GM21619 (cell line): ENCODE results near the gene SH3BGRL3.
A peak's percentile ranks its signal among the peaks of the same experiment; 100 is the strongest.
"Not testable (repeated sequence)": the region's sequence is repeated elsewhere in the genome, so short reads cannot be mapped to it uniquely, and the experiment has no call there.

Experiments used
- ATAC-seq: cut with Tn5 transposase; IDR thresholded peaks from one replicate; pipeline ENCODE4 v1.9.1; 2021; ENCODE audit not compliant: unreplicated experiment

Gene SH3BGRL3

DNA sequence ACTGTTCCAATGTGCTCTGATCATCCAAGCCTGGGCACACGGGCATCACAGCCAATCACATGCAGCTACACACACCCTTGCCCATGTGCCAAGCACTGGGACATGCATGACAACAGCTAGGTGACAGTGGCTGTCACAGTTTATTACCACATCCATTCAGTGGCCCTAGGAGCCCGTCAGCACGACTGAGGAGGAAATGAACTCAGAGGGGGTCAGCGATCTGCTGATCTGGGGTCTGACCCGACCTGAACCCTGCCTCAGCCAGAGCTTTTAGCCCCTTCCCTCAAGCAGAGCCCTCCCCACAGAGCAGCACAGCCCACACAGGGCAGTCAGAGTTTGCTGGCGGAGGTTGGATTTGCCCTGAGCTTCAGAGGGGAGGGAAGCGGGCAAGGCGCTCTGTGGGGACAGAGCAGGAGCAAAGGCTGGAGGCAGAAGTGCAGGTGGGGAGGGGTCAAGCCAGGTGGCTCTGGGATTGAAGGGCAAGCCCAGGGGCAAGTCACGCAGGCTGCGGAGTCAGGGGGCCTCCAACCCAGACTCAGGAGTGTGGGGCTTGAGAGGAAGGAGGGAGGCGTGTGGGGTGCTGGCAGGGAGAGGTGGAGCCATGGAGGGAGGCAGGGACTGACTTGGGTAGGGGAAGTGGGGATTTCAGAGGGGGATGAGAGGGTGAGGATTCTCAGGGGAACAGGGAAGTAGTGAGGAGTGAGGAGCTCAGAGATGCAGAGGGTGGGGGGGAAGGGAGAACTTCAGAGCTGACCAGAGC lies 10.4 kb downstream of the SH3BGRL3 start:
- no peak for ATAC-seq

GRCh38 chr1:26290882-26291261 lies 11.0 kb downstream of the SH3BGRL3 start:
- no peak for ATAC-seq

DNA sequence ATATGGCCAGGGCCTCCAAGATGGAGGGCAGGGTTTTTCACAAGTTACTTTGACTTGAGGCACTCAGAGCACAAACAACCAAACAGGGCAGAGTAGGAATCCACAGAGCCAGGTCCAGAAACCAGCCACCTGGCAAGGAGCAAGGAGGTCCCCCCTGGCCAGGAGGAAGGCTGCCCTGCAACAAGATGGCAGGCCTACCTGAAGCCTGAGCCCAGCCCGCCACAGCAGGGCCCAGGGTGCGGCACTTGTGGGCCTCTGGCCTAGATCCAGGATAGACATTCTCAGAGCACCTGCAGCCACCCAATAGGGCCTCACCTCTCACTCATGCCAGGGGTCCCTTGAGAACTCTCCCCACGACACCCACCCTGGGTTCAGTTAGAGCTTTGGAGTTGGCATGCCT lies 11.5 kb downstream of the SH3BGRL3 start:
- ATAC-seq, result no peak

DNA sequence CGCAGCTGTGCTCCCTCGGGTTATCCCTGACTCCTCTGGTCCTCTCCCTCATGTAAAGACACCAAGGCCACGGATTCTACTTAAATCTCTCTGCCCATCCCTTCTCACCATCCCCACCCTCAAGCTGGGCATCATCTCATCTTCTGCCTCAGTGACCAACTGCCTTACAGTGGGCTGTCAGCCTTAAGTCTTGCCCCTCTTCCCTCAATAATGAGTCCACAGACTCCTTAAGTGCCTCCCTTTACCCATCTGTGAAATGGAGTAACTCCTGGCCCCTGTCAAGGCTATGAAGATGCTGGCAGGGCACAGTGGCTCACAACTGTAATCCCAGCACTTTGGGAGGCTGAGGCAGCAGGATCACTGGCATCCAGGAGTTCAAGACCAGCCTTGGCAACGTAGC lies 12.1 kb downstream of the SH3BGRL3 start:
- no peak for ATAC-seq

GRCh38 chr1:26292735-26293134 lies 12.8 kb downstream of the SH3BGRL3 start:
- not testable (repeated sequence) for ATAC-seq

- no peak for ATAC-seq
Observed at GRCh38 chr1:26293911-26294463, 14.1 kb downstream of the SH3BGRL3 start.

DNA sequence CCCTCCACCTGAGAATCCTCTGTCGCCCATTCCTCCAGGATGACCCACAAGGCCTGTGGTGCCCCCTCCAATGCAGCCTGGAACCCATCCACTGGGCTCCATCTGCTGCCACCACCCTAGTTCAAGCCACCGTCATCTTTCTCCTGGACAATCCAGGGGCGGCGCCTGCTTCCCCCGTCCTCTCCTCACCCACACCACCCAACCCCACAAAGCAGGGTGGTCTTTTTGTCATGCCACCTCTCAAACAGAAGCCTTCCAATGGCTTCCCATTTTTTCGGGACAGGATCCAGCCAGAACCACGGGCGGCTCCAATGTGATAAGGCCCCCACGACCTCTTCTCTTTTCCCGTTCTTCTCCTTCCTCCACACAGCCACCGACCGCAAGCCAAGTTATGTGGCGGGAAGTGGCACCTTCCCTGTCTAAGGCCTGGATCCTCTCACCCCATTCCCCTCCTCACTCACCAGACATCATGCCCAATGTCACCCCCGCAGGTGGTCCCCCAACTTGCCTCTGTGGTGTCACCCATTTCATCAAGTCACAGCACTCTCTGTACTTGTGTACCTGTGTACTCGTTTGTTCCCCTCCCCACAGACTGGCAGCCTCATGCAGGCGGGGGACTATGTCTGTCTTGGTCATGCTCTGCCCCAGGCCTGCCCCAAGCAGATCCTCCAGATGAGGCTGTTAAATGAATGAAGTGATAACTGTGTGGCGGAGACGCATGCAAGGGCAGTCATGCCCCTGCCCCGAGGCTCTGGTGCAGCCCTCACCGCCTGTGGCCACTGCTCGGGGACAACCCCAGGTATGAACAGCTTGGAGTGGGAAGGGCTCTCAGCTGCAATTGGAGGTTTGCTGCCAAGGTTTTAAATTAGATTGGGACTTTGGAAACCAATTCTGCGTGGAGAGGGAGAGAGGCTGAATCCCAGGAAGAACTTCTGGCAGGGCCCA lies 15.6 kb downstream of the SH3BGRL3 start:
- ATAC-seq, result no peak

GRCh38 chr1:26296340-26297056 lies 16.6 kb downstream of the SH3BGRL3 start:
- ATAC-seq, result no peak

DNA sequence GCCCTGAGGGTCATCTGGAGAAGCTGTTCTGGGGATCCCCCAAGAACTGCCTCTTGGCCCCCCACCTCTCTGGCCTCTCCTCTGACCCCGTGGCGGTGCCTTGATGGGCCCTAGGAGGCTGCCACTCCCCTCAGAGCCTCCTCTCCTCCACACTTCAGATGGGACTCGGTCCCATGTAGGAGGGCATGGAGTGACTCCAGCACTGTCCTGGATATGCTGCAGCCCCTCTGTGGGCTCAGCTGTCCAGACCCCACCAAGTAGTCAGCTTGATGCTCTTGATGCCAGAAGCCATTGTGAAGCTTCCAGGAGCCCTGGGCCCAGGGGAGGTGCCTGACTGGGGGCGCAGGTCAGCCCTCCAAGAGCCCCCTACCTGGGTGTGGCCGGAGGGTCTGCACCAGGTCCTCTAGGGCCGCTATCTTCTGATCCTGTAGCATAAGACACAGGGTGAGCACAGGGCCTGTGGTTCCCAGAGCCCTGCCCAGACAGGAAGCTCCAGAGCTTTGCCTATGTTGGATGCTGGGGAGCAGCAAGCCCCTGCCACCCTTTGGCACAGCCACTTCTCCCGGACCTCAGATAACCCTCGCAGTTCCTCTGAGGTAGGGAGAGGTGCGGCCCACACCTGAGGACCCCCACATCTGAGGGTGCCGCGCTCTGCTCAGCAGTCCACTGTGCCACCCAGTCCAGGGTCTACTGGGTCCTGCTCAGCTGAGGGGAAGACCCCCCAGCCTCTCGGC lies 17.3 kb downstream of the SH3BGRL3 start:
- no peak for ATAC-seq

GRCh38 chr1:26297791-26298124 lies 17.9 kb downstream of the SH3BGRL3 start:
- no peak for ATAC-seq

GRCh38 chr1:26300578-26301275 lies 20.8 kb downstream of the SH3BGRL3 start:
- no peak for ATAC-seq

- no peak for ATAC-seq
Observed at GRCh38 chr1:26302733-26303405, 23.0 kb downstream of the SH3BGRL3 start.

DNA sequence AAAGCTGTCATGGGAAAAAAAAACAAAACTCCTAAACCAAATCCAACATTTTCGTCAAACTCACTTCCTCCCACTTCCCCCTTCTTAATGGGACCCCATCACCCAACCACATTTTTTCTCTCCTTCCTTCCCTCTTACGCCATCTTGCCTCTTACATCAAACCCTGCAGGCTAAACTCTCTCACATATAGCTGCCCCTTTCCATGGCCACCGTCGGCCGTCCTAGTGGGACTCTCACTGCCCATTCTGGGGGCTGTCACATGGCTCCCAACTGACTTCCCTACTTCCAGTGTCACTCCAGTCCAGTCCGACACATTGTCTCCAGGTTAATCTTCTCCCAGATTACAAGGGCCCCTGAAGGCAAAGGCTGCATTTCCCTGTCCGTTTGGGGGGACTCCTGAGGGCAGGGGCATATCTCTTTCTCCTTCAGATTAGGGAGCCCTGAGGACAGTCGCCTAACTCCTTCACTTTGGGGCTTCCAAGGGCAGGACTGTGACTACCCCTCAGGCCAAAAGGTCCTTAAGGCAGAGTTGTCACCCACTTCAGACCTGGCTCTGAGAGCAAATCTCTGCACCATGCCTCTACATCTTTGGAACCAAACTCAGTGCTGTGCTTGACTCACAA lies 25.9 kb downstream of the SH3BGRL3 start:
- ATAC-seq, result no peak

GRCh38 chr1:26306290-26307229 lies 26.7 kb downstream of the SH3BGRL3 start, which contains the start of gene UBXN11:
UBXN11 (minus strand) TSS chr1:26306636; CDS start chr1:26302883, 3,753 bp downstream.
- ATAC-seq, result peak; percentile 97

DNA sequence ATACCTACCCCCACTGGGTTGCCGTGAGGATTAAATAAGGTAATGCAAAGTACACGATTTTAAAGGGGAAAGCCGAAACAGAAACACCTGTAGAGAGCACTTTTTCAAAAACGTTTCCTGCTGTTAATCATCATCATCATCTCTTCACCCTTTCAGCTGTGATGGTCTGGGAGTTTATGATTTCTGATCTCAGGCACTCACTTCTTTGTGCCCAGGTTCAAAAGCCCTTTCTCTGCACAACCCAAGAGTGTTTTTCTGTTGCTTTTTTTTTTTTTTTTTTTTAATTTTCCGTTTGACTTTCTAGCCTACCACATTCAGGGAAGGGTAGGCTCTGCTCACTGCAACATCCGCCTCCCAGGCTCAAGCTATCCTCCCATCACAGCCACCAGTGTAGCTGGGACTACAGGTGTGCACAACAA lies 27.5 kb downstream of the SH3BGRL3 start:
- no peak for ATAC-seq

DNA sequence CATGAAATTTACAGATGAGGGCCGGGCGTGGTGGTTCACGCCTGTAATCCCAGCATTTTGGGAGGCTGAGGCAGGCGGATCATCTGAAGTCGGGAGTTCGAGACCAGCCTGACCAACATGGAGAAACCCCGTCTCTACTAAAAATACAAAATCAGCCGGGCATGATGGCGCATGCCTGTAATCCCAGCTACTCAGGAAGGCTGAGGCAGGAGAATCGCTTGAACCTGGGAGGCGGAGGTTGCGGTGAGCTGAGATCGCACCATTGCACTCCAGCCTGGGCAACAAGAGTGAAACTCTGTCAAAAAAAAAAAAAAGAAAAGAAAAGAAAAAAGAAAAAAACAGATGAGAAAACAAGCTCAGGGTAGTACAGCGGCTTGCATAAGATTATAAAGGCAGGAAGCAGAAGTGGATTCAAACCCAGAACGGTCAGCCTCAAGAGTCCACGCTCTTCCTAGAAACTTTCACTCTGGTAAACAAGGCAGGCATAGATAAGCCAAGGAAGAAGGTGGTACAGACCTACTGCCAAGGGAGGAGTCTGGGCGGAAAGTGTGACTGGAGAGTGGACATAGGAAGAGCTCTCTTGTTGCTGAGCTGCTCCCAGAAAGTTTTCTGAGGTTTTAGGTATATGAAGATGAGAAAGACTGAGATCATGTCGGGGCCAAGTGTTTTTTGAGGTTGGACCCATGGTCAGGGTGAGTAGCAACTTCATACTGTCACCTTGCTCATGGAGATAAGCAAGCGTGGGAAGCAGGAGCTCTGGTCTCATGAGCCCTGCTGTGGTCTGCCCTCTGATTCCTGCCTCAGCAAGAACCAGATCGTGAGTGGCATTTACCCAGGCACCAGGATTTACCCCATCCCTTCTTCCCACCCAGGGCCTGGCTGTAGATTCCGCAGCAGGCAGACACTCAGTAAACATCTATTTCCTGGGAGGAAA lies 28.3 kb downstream of the SH3BGRL3 start:
- not testable (repeated sequence) for ATAC-seq

DNA sequence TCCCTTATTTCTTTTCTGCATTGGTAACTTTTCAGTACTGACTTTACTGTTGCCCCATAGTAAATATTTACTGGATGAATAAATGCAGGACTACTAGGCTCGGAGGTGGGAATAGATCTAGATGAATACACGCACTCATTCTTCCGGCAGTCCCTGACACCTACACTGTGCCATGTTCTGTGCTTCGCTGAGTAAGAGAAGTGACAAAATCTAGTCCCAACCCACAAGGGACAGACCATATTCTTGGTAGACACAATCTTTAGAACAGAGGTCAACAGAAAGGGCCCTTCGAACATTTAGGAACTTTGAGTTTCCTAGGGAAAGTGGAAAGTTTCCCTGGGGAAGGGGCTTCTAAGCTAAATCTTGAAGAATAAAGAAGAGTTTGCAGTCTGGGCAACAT lies 34.6 kb downstream of the SH3BGRL3 start:
- ATAC-seq, result no peak
